Activated effector memory CD4-positive, alpha-beta T cell treated with anti-CD3 and anti-CD28 coated beads, Interleukin-2, amount 50 U/mL, for 16 hours (primary cell): Measurements from ENCODE around the gene ASXL3.

Source experiments
- DNase-seq: peaks from one replicate; pipeline ENCODE4 v3.0.0-alpha.2; 2020

ASXL3 gene

GRCh38 chr18:33735428-33735827 lies 157.4 kb downstream of the ASXL3 start:
- no peak for DNase-seq

GRCh38 chr18:33741760-33742159 lies 163.7 kb downstream of the ASXL3 start:
- DNase-seq, result no peak

GRCh38 chr18:33744032-33744697 lies 166.1 kb downstream of the ASXL3 start:
- no peak for DNase-seq

GRCh38 chr18:33745151-33745795 lies 167.3 kb downstream of the ASXL3 start:
- DNase-seq, result no peak

GRCh38 chr18:33745871-33746545 lies 168.0 kb downstream of the ASXL3 start:
- DNase-seq, result no peak

GRCh38 chr18:33749834-33750233 lies 171.8 kb downstream of the ASXL3 start:
- no peak for DNase-seq

- no peak for DNase-seq
Observed at GRCh38 chr18:33750366-33750765, 172.3 kb downstream of the ASXL3 start.

- no peak for DNase-seq
Observed at GRCh38 chr18:33751613-33752221, 173.7 kb downstream of the ASXL3 start.

GRCh38 chr18:33755391-33755790 lies 177.4 kb downstream of the ASXL3 start:
- no peak for DNase-seq

GRCh38 chr18:33755931-33756560 lies 178.0 kb downstream of the ASXL3 start:
- DNase-seq, result no peak

GRCh38 chr18:33757037-33757436 lies 179.0 kb downstream of the ASXL3 start:
- no peak for DNase-seq

- no peak for DNase-seq
Observed at GRCh38 chr18:33761363-33761762, 183.3 kb downstream of the ASXL3 start.

- no peak for DNase-seq
Observed at GRCh38 chr18:33781429-33781828, 203.4 kb downstream of the ASXL3 start.
